ENCODE results near the gene PTPRC.

GRCh38 chr1:198674009-198674408 lies 35.2 kb downstream of the PTPRC start:
- TF ChIP-seq EGR1 (IDR thresholded peaks at IDR 0.05) = no peak
- no peak for TF ChIP-seq ZBTB7A (IDR thresholded peaks at IDR 0.05; ENCODE audit: low read depth)
- no peak for TF ChIP-seq CREB1 (IDR thresholded peaks at IDR 0.05; ENCODE audit: low read depth)
- no peak for TF ChIP-seq EP300 (IDR thresholded peaks at IDR 0.05; ENCODE audit: borderline replicate concordance)
- TF ChIP-seq YY1 (IDR thresholded peaks at IDR 0.05; ENCODE audit: low read depth) = no peak
- no peak for TF ChIP-seq TCF12 (IDR thresholded peaks at IDR 0.05; ENCODE audit: low read depth)
- TF ChIP-seq TAF1 (IDR thresholded peaks at IDR 0.05; ENCODE audit: low read depth) = no peak
- no peak for TF ChIP-seq NFIC (IDR thresholded peaks at IDR 0.05)

Data from Ishikawa (cell line).